Activated naive CD8-positive, alpha-beta T cell treated with anti-CD3 and anti-CD28 coated beads, Interleukin-2, amount 10 ng/mL, durations not matched to agents 7 days and 5 days (primary cell): ENCODE data around the gene EPB41L4B. TPM values are rescaled to one million over a fixed set of nuclear protein-coding genes. Genes with fewer than 3 reads are reported as not detected.

Source experiments
- ATAC-seq: fragments of 150-1000 bp; cut with Tn5 transposase; one replicate; pipeline ENCODE4 v1.10.0; 2021; ENCODE audit warnings: low read depth, moderate library complexity
- POLR2A ChIA-PET: fragments of 350-600 bp; sonication (Branson Sonifier 250); formaldehyde crosslinking; loops from one replicate; lab custom pipeline; 2021; ENCODE audit warnings: antibody characterized with exemption; lab: Charles Lee
- DNase-seq: peaks from one replicate; pipeline ENCODE4 v3.0.0; 2021
- H3K27ac Mint-ChIP-seq: one replicate; pipeline ENCODE4 v1.8.0; 2022; ENCODE audit warnings: mild to moderate bottlenecking, mixed read lengths
- H3K27me3 Mint-ChIP-seq: one replicate; pipeline ENCODE4 v1.8.0; 2022; ENCODE audit warnings: mild to moderate bottlenecking, moderate library complexity, mixed read lengths
- H3K36me3 Mint-ChIP-seq: one replicate; pipeline ENCODE4 v1.8.0; 2021; ENCODE audit warnings: mild to moderate bottlenecking, mixed read lengths
- H3K4me1 Mint-ChIP-seq: one replicate; pipeline ENCODE4 v1.8.0; 2021; ENCODE audit warnings: mixed read lengths
- H3K4me3 Mint-ChIP-seq: one replicate; pipeline ENCODE4 v1.8.0; 2022; ENCODE audit warnings: mild to moderate bottlenecking, moderate library complexity, mixed read lengths
- H3K9me3 Mint-ChIP-seq: one replicate; pipeline ENCODE4 v1.8.0; 2021; ENCODE audit warnings: mixed read lengths
- total RNA-seq, 2 experiments: library from RNA; stranded (reverse); gene quantifications; one replicate each; pipeline ENCODE4 v1.2.3, GENCODE V29; 2021

EPB41L4B gene
- total RNA-seq, 2 experiments from 2014 or later = not detected

DNA sequence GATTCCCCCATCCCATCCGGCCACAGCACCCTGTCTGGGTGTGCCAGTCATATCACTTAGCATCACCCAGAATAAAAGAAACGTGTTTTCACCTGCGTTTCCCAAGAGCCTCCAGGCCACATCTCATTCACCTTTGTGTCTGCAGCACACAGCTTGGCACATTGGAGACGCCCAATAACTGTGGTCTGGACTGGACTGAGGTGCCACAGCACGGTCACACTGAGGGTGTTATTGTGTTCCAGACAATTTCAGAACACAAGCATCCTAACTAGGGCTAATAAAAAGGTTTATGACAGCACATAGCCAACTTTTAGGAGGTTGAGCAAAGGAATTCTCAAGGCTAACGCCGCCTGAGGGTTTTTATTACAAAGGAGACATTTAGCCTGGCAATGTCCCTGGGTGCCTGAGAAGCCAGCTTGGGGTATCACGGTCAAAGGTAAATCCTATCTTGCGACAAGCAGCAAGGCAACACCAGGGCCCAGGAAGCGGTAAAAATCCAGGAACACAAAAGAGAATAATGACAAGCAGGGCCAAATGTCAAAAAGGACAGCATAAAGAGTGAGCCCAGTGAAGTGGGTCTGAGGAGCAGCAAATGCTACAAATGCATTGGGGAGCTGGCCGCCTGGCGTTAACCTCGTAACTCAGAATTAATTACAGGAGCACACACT is 3.4 kb downstream of the EPB41L4B start:
- Mint-ChIP-seq H3K27me3 (peaks cover 64% of the 10 kb centered on the region), H3K36me3 (no peaks in the 10 kb centered on the region), H3K9me3 (no peaks in the 10 kb centered on the region), H3K4me3 (no peak overlapping the region), H3K27ac (no peak overlapping the region), H3K4me1 (peaks cover 6% of the 10 kb centered on the region)
- POLR2A ChIA-PET = no interaction called here
- DNase-seq = no peak
- no peak for ATAC-seq

DNA sequence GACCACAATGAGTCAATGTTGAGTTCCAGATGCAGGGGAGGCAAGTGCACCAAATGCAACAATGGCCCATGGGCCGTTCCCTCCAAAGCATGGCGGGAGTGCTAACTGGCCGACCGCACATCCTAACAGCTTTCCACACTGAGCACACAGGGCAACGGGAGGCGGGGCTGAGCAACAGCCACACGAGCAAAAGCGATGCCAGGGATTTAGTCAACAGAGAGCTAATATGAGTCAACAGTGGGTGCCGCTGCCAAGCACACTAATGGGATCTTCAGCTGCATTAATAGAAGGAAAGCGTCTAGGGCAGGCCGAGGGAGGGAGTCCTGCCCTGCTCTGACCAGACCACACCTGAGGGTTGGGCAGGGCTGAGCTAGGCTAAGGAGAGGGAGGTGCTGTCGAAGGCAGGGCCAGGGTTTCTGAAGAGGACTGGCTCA is 4.6 kb downstream of the EPB41L4B start:
- H3K27ac Mint-ChIP-seq = no peak overlapping the region

DNA sequence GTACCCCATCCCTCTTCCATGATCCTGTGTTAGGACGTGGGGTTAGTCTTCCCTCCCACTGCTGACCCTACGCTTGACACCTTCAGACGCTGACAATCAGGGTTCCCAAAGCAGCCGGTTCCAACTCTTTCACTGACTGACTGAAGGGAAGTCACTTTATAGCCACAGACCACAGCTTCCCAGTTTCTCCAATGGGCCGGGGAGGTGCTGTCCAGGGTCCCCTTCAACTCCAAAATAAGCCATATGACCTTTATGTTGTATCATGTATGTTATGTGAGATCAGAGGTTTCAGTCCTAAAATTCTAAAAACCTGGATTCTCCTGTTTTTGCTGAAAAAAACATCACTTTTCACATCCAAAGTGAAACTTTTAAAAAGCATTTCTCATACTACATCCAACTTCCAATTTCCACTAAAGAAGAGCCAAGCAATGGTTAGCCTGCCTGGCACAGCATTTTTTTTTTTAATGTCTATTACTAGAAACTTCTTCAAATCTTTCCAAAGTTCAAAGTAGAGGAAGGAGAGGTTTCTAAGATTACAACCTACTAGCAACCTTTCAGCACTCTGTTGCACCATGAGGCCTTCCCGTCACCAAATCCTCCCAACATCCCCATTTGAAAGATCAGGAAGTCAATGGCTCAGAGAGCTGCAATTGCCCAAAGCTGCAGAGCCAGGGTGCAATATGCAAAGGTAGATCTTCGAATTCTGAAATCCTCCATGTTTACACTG is 5.2 kb downstream of the EPB41L4B start:
- H3K4me1 Mint-ChIP-seq = peaks cover 6% of the 10 kb centered on the region
- H3K9me3 Mint-ChIP-seq = no peaks in the 10 kb centered on the region
- ATAC-seq (no peak), DNase-seq (no peak)
- no peak overlapping the region for H3K4me3 Mint-ChIP-seq
- H3K27ac Mint-ChIP-seq = no peak overlapping the region
- POLR2A ChIA-PET = no interaction called here
- no peaks in the 10 kb centered on the region for H3K36me3 Mint-ChIP-seq
- peaks cover 72% of the 10 kb centered on the region for H3K27me3 Mint-ChIP-seq

More for the DNA sequence above, 4.6 kb downstream of the EPB41L4B start:
- POLR2A ChIA-PET = no interaction called here
- Mint-ChIP-seq H3K4me1 (peaks cover 8% of the 10 kb centered on the region), H3K9me3 (no peaks in the 10 kb centered on the region), H3K27me3 (peaks cover 71% of the 10 kb centered on the region), H3K4me3 (no peak overlapping the region), H3K36me3 (no peaks in the 10 kb centered on the region)
- no peak for DNase-seq
- no peak for ATAC-seq

DNA sequence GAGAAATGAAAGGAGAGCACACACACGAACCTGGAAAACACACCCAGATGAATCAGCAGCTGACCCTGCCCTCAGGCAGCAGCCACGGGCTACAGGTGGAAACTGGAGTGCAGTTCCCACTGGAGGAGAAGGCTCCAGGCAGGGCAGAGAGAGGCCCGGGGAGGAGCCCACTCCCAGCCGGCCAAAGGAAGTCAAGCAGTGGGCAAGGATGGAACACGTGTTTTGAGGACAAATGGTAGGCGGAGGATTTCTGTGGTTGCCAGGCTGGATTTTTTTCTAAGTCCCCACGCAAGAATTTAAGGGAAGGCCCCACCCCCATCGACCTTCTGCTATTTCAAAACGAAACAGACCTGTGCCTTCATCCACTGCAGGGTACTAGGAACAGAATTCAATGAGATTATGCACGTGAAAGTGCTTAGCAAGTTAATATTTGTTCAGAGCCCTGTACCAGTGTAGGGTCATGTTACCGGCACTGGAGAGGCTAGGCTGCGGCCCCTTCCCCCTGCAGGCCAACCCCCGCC is 6.8 kb downstream of the EPB41L4B start:
- POLR2A ChIA-PET = no interaction called here
- no peak for ATAC-seq
- DNase-seq = no peak
- Mint-ChIP-seq H3K9me3 (no peaks in the 10 kb centered on the region), H3K36me3 (no peaks in the 10 kb centered on the region), H3K27me3 (peaks cover 77% of the 10 kb centered on the region), H3K4me3 (no peak overlapping the region), H3K27ac (no peak overlapping the region), H3K4me1 (peaks cover 3% of the 10 kb centered on the region)

DNA sequence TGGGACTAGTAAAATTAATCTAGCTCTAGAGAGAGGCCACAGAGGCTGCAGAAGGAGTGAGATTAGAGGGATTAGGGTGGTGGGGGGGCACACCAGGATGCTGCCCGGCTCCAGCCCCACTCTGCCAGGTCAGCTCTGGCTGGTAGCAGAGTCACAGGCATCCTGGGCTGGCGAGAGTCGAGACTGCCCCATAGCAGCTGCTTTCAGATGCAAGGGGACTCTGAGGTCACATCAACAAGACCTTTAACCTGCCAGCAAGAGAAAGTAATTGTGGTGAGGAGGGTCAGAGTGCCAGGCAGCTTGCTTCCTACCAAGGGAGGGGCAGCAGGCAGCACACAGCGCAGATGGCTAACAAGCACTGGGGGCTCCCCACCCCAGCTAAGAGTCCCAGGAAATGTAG is 7.5 kb downstream of the EPB41L4B start:
- ATAC-seq (no peak), DNase-seq (no peak)
- Mint-ChIP-seq H3K4me3 (no peak overlapping the region), H3K36me3 (no peaks in the 10 kb centered on the region), H3K27me3 (peaks cover 74% of the 10 kb centered on the region), H3K4me1 (peaks cover 3% of the 10 kb centered on the region), H3K27ac (no peak overlapping the region), H3K9me3 (no peaks in the 10 kb centered on the region)
- POLR2A ChIA-PET = no interaction called here

DNA sequence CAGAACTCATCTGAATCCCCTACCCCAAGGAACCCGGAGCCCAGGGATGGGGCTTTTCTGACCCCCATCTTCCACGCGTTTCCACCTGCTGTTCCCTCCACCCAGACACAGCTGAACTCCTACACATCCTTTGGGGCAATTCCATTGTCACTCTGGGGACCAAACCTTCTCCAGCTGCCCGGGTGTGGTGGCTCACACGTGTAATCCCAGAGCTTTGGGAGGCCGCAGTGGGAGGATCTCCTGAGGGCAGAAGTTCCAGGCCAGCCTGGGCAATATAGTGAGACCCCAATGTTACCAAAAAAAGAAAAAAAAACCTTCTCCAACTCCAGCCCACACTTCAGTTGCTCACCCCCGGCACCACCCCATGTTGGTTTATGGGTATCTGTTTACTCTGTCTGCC is 8.1 kb downstream of the EPB41L4B start:
- no peaks in the 10 kb centered on the region for H3K36me3 Mint-ChIP-seq
- peaks cover 69% of the 10 kb centered on the region for H3K27me3 Mint-ChIP-seq
- POLR2A ChIA-PET = no interaction called here

DNA sequence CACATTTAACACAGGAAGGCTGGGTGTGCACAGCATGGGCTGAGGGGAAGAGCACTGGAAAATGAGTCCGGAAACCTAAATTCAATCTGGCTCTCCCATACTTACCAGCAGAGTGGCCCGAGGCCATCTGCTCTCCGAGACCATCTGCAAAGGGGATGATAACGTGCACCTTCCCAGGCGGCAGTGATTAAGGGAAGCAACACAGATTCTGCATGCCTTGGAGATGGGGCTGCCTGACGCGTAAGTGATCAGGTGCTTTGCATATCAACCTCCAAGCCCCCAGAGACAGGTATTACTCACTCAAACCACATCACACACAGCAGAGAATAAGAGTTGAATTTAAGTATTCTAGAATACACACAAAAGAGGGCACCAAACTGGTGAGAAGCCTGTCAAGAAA is 9.1 kb downstream of the EPB41L4B start:
- ATAC-seq = no peak

More for the DNA sequence above, 8.1 kb downstream of the EPB41L4B start:
- no peaks in the 10 kb centered on the region for H3K9me3 Mint-ChIP-seq
- ATAC-seq = no peak
- no peak overlapping the region for H3K4me3 Mint-ChIP-seq
- no peak overlapping the region for H3K27ac Mint-ChIP-seq
- peaks cover 3% of the 10 kb centered on the region for H3K4me1 Mint-ChIP-seq
- DNase-seq = no peak

DNA sequence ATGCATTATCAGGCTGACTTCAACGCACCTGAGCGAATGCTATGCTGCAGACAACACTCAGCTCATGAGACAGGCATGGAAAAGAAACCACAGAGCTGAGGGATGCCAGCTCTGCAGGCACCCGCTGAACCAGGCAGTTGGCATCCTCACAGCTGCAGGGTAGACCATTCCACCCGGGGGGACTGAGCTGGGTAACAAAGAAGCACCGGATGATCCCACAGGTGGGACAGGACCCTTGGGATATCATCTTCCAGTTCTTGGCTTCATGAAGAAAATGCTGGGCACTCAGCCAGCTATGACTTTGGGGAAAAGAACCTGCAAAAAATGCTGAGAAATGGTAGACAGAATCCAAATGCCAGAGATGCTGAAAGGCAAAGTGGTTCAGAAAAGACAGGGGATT is 9.6 kb downstream of the EPB41L4B start:
- DNase-seq (no peak), ATAC-seq (no peak)
- no peak overlapping the region for H3K27ac Mint-ChIP-seq
- POLR2A ChIA-PET = no interaction called here
- H3K27me3 Mint-ChIP-seq = peaks cover 58% of the 10 kb centered on the region
- no peaks in the 10 kb centered on the region for H3K9me3 Mint-ChIP-seq
- H3K4me1 Mint-ChIP-seq = peaks cover 3% of the 10 kb centered on the region
- H3K4me3 Mint-ChIP-seq = no peak overlapping the region
- H3K36me3 Mint-ChIP-seq = no peaks in the 10 kb centered on the region

More for the DNA sequence above, 9.1 kb downstream of the EPB41L4B start:
- peaks cover 3% of the 10 kb centered on the region for H3K4me1 Mint-ChIP-seq
- POLR2A ChIA-PET = no interaction called here
- H3K27ac Mint-ChIP-seq = no peak overlapping the region
- H3K9me3 Mint-ChIP-seq = no peaks in the 10 kb centered on the region
- H3K4me3 Mint-ChIP-seq = no peak overlapping the region
- H3K27me3 Mint-ChIP-seq = peaks cover 62% of the 10 kb centered on the region
- H3K36me3 Mint-ChIP-seq = no peaks in the 10 kb centered on the region
- DNase-seq = no peak

DNA sequence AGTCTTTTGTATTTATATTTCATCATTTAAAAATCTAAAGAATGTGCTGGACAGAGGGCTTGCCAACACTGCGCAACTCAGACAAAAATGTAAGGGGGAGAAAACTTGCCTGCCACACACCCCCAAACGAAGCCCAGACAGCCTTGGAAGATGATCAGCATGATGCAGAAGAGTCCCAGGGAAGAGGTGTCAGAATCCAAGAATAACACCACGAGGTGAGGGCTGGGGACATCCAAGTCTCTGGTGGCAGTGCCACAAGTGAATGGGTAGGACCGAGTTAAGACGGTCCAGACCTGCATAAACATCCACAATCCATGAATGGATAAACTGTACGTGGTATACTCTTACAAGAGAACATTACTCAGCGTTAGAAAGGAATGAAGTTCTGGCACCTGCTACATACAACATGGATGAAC is 10.4 kb downstream of the EPB41L4B start:
- POLR2A ChIA-PET = no interaction called here
- ATAC-seq (no peak), DNase-seq (no peak)
- H3K27me3 Mint-ChIP-seq = peaks cover 52% of the 10 kb centered on the region
- H3K9me3 Mint-ChIP-seq = no peaks in the 10 kb centered on the region
- H3K27ac Mint-ChIP-seq = no peak overlapping the region
- H3K36me3 Mint-ChIP-seq = no peaks in the 10 kb centered on the region
- peaks cover 3% of the 10 kb centered on the region for H3K4me1 Mint-ChIP-seq
- H3K4me3 Mint-ChIP-seq = no peak overlapping the region

DNA sequence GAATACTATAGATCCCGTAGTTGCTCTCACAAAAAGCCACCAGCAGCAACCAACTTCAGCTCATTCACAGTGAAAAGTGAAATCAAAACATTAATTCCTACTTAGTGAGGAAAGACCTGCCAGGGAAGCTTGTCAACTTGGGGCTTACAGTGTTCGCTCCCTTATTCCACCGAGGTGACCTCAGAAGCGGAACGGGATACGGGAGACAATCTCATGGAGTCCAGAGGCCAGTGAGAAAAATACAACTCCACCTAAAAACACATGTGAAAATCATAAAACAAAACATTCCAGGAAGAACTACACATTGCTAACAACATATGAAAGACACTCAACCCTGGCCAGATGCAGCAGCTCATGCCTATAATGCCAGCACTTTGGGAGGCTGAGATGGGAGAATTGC is 11.6 kb downstream of the EPB41L4B start:
- POLR2A ChIA-PET = no interaction called here
- Mint-ChIP-seq H3K27ac (no peak overlapping the region), H3K9me3 (no peaks in the 10 kb centered on the region), H3K4me1 (peaks cover 3% of the 10 kb centered on the region), H3K4me3 (no peak overlapping the region), H3K36me3 (no peaks in the 10 kb centered on the region), H3K27me3 (peaks cover 49% of the 10 kb centered on the region)
- ATAC-seq = no peak
- DNase-seq = no peak

DNA sequence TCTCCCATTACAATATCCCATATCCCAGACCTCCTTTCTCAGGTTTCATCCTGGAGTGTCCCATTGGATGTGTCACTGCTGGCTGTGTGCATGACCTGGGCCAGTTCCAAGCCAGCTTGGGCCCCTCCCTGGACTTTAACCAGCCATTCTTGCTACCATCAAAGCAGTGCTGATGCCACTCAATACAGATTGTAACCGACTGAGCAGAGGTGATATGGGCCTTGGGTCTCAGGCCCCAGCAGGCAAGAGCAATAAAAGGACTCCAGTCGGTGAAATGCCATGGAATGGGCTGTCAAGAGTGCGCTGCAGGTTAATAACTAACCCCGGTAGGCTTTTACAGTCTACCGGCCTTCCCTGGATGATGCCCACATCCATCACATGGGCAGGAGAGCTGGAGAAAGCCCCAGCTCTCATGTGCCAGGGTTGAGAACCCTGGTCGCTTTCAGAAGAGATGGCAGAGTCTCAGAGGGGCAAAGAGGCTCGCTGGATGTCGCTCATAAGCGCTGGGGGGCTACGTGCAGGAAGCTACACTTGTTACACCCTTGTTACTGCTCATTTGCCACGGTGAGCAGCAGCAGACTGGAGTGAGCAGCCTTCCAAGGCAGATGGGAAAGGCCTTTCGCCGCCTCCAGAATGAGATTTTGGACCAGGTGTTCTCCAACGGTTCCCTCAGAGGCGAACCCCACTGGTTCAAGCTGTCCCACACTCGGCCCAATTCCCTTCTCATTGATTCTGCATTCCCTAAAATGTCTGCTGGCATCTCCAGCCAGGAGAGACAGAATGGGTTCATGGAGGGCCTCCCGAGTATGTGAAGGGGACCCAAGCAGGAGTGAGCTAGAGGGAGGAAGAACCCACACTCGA is 13.2 kb downstream of the EPB41L4B start:
- DNase-seq (no peak), ATAC-seq (no peak)
- Mint-ChIP-seq H3K4me1 (peaks cover 3% of the 10 kb centered on the region), H3K36me3 (no peaks in the 10 kb centered on the region), H3K4me3 (no peak overlapping the region), H3K27me3 (peaks cover 43% of the 10 kb centered on the region), H3K27ac (no peak overlapping the region), H3K9me3 (no peaks in the 10 kb centered on the region)
- POLR2A ChIA-PET = interaction anchor here (0.6 kb wide), 1 partner anchor 424 kb away, joined by 4 read pairs; no protein-coding TSS in a partner anchor

DNA sequence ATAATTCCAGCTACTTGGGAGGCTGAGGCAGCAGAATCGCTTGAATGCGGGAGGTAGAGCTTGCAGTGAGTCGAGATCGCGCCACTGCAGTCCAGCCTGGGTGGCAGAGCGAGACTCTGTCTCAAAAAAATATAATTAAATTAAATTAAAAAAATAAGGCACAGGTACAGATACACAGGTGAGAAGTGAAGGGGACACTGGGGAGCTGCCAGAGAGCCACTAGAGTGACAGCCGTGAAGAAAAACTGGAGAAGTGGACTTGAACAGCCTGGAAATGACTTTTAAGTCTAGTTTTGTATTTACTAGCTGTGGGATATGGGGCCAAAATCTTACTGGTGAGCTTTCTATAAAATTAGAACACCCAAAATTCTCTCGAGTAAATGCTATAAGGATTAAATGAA is 15.1 kb downstream of the EPB41L4B start:
- POLR2A ChIA-PET = no interaction called here
- Mint-ChIP-seq H3K9me3 (no peaks in the 10 kb centered on the region), H3K27me3 (peaks cover 44% of the 10 kb centered on the region), H3K36me3 (no peaks in the 10 kb centered on the region), H3K4me1 (no peaks in the 10 kb centered on the region), H3K4me3 (no peak overlapping the region), H3K27ac (no peak overlapping the region)
- no peak for DNase-seq
- ATAC-seq = no peak

DNA sequence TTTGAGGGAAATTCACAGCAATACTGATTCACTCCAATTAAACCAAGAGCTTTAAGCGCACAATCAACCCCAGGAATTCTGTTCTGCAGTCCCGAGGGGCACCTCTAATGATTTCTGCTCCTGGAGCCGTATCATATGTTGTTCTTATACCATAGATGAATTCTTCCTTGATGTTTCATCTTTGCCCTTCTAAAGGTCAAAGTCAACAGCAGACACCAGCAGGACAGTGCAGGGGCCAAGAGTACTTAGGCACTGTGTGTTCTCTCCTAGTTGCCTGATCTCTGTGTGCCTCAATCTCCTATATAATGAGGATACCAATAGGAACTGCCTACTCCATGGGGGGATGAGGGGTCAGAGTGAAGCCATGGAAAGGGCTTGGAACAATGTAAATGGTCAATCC is 16.5 kb downstream of the EPB41L4B start:
- no peak for ATAC-seq
- H3K4me3 Mint-ChIP-seq = no peak overlapping the region
- H3K27ac Mint-ChIP-seq = no peak overlapping the region
- no peaks in the 10 kb centered on the region for H3K4me1 Mint-ChIP-seq
- no peak for DNase-seq
- POLR2A ChIA-PET = no interaction called here
- peaks cover 41% of the 10 kb centered on the region for H3K27me3 Mint-ChIP-seq
- H3K9me3 Mint-ChIP-seq = no peaks in the 10 kb centered on the region
- H3K36me3 Mint-ChIP-seq = no peaks in the 10 kb centered on the region
